ENCODE data around the gene LEMD2. TPM values are rescaled to one million over a fixed set of nuclear protein-coding genes. Genes with fewer than 3 reads are reported as not detected.

Gene LEMD2
- total RNA-seq, 2 experiments from 2014 or later = 64.0 to 66.3 TPM

DNA sequence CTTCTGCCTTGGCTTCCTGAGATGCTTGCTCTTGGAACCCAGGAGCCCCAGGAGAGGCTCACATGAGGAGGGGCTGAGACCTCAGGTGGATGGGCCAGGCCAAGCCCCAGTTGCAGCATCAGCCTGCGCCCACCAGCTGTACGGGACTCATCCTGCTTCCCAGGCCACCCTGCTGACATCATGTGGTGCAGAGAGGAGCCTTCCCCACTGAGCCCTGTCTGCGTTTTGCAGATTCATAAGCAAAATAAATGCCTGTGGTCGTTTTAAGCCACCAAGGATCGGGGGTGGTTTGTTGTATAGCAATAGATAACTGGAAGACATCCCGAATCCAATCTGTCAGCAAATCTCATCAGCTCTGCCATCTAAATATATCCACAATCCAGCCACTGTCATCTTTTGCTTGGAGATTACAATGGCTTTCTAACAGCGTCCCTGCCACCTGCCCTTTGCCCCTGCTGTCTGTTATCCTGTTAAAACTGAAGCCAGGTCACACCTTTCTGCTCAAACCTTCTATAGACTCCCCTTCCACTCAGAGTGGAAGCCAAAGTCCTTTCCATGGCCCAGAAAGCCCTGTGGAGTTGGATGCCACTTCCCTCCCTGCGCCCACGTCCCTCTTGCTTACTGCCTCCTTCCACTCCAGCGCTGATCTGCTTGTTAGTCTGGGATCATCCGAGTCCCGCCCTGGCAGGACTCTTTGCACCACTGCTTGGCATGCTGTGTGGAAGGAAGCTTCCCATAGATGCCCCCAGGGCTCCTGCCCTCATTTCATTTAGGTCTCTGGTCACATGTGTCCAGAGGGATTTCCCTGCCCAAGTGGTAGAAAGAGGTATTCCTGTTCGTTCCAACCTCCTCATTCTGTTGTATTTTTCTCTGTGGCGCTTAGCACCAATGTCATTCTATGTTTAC, 38.9 kb upstream of the LEMD2 start:
- no peaks in the 10 kb centered on the region for H3K9me3 Mint-ChIP-seq
- H3K27me3 Mint-ChIP-seq (ENCODE audit: low read depth) = no peaks in the 10 kb centered on the region
- intact Hi-C loops (cut with micrococcal nuclease) = no loop called here
- no peaks in the 10 kb centered on the region for H3K36me3 Mint-ChIP-seq (ENCODE audit: low read depth)
- no peak for DNase-seq
- H3K4me3 Mint-ChIP-seq = no peak overlapping the region
- CTCF ChIA-PET = interaction anchor here (1.7 kb wide), 1 partner anchor 56 kb away, joined by 3 read pairs; no protein-coding TSS in a partner anchor
- H3K4me1 Mint-ChIP-seq (ENCODE audit: low read depth) = no peaks in the 10 kb centered on the region
- no peak overlapping the region for H3K27ac Mint-ChIP-seq

DNA sequence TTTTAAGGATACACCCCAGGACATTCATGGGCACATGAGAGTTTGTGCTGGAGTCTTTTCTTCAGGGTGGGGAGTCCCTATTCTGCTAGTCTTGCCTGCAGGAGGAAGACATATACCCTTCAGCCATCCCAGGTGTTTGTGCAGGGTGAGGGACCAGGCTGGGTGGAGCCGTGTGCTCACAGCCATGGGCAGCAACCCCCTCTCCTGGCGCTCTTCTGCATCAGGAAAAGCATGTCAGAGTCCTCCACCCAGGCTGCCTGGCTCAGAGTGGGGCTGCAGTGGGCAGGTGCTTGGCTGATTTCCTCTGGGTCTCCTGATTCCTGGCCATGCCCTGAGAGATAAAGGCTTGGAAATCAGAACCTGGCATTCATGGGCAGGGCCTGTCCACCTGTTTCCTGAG, 37.6 kb upstream of the LEMD2 start:
- CTCF ChIA-PET = interaction anchor here (1.7 kb wide), 1 partner anchor 55 kb away, joined by 3 read pairs; no protein-coding TSS in a partner anchor
- DNase-seq = no peak
- intact Hi-C loops (cut with micrococcal nuclease) = no loop called here
- no peaks in the 10 kb centered on the region for H3K27me3 Mint-ChIP-seq (ENCODE audit: low read depth)
- H3K36me3 Mint-ChIP-seq (ENCODE audit: low read depth) = no peaks in the 10 kb centered on the region
- H3K27ac Mint-ChIP-seq = no peak overlapping the region
- H3K9me3 Mint-ChIP-seq = no peaks in the 10 kb centered on the region
- no peak overlapping the region for H3K4me3 Mint-ChIP-seq
- H3K4me1 Mint-ChIP-seq (ENCODE audit: low read depth) = no peaks in the 10 kb centered on the region

DNA sequence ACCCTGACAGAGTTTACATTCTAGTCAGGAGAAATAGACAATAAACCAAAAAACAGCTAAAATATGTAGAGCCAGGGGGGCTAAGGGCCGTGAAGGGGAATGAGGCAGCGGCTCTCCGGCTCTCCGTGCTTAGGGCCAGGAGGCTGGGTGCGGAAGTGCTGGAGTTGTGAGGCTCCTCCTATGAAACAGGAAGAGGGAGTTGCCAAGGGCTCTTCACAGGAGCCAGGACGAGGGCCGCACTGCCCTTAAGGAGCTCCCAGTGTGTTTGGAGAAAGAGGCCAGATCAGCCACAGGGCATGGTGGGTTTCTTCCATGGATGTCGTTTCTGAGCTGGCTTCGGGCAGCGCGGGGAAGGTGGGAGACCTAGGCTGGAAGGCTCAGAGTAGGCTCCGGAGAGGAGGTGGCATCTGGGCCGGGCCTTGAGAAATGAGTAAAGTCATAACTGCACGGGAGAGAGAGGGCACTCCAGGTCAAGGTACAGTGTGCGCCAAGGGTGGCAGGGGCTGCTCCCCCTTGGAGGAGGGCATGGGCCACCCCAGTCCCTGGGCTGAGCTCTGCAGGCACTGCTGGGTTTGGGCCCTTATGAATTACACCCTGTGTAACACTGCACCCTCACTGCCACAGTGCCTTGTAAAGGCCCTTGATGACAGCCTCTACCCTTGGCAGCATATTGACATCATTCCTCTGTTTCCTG, 35.7 kb upstream of the LEMD2 start:
- H3K36me3 Mint-ChIP-seq (ENCODE audit: low read depth) = no peaks in the 10 kb centered on the region
- CTCF ChIA-PET = no interaction called here
- no peak overlapping the region for H3K27ac Mint-ChIP-seq
- no peak for DNase-seq
- intact Hi-C loops (cut with micrococcal nuclease) = no loop called here
- no peaks in the 10 kb centered on the region for H3K9me3 Mint-ChIP-seq
- H3K4me3 Mint-ChIP-seq = no peak overlapping the region
- H3K4me1 Mint-ChIP-seq (ENCODE audit: low read depth) = no peaks in the 10 kb centered on the region
- H3K27me3 Mint-ChIP-seq (ENCODE audit: low read depth) = no peaks in the 10 kb centered on the region

DNA sequence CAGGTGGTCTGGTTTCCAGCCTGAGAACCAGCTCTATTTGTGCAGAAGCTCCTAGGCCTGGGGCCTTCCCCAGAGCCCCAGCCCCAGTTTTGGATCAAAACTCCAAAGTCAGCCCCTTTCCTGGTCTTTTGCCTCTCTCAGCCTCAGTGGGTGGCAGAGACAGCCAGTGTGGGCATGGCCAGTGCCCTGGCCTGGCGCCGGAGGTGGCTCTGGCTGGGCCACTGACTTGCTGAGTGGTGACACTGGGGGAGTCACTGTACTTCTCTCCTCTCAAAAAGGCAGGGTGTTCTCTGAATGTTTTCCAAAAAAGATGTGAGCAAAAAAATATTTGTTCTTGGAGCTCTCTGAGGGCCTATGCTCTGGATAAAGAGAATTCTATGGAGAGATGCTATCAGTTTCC, 34.9 kb upstream of the LEMD2 start:
- no peak overlapping the region for H3K4me3 Mint-ChIP-seq
- intact Hi-C loops (cut with micrococcal nuclease) = no loop called here
- no peaks in the 10 kb centered on the region for H3K36me3 Mint-ChIP-seq (ENCODE audit: low read depth)
- H3K4me1 Mint-ChIP-seq (ENCODE audit: low read depth) = no peaks in the 10 kb centered on the region
- no peaks in the 10 kb centered on the region for H3K27me3 Mint-ChIP-seq (ENCODE audit: low read depth)
- CTCF ChIA-PET = no interaction called here
- DNase-seq = no peak
- H3K27ac Mint-ChIP-seq = no peak overlapping the region
- H3K9me3 Mint-ChIP-seq = no peaks in the 10 kb centered on the region

DNA sequence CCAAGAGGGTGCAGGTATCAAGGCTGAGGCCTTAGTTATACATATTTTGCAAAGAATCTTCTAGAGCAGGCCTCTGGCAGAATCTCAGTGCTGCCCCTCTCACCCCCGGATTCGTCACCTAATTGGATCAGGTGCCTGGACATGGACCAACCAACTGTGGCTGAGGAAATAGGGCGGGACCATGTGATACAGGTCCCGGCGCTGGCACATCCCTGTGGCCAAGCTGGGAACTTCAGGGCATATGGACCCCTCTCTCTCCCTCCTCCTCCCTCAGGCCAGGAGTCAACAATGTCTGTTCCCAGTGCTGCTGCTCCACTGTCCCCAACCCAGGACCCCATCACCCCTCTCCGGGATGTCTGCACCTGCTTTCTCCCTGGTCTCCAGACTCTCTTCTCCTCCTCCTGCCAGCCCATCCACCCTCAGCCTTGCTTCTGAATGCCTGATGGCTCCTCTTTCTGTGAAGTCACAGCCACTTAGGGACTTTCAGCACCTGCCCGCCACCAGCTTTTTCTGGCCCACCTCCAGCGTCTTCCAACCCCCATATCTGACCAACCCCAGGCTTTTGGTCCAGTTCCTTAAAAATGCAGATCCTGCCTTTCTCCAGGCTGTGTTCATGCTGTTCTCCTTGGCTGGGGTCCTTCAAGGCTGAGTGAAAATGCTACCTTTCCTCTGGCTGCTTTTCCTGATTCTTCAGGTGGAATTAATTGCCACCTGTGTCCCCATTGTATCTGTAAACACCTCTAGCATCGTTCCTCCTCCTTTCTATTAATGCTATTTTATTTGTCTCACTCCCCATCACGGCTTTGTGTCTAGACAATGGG, 33.9 kb upstream of the LEMD2 start:
- no peaks in the 10 kb centered on the region for H3K36me3 Mint-ChIP-seq (ENCODE audit: low read depth)
- intact Hi-C loops (cut with micrococcal nuclease) = no loop called here
- CTCF ChIA-PET = no interaction called here
- no peak overlapping the region for H3K27ac Mint-ChIP-seq
- H3K9me3 Mint-ChIP-seq = no peaks in the 10 kb centered on the region
- H3K4me3 Mint-ChIP-seq = no peak overlapping the region
- DNase-seq = no peak
- H3K4me1 Mint-ChIP-seq (ENCODE audit: low read depth) = no peaks in the 10 kb centered on the region
- no peaks in the 10 kb centered on the region for H3K27me3 Mint-ChIP-seq (ENCODE audit: low read depth)

DNA sequence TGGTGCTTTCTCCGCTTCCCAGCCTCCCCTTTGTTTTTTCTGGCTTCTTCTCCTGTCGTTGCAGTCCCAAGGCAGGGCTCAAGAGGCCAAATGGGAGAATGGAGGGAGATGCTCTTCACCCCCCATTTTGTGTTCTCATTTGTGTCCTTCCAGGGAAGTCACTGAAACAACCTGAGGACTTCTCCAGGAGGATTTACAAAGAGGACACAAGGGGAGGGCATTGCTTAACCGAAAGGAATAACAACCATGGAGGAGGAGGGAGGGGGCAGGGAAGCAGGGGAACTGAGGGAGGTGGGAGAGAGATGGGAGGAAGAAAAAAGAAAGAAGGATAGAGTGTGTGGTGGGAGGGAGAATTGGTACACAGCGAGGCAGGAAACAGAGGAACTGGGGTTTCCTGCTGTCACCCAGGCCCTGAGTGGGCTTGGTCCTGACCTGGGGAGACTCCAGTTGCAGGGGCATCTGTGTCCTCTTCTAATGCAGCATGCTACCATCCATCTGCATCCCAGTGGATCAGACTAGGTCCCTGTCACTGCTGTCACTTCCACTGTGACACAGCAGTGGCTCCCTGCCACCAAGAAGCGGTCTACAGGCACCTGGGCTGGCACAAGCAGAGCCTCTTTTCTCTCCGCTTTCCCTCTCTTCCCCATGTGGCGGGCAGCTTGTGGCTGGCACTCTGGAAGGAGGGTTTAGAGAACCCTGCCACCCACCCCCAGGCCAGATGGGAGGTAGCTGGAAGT, 32.0 kb upstream of the LEMD2 start:
- intact Hi-C loops (cut with micrococcal nuclease) = no loop called here
- H3K4me1 Mint-ChIP-seq (ENCODE audit: low read depth) = no peaks in the 10 kb centered on the region
- no peak for DNase-seq
- H3K4me3 Mint-ChIP-seq = no peak overlapping the region
- H3K36me3 Mint-ChIP-seq (ENCODE audit: low read depth) = no peaks in the 10 kb centered on the region
- no peaks in the 10 kb centered on the region for H3K27me3 Mint-ChIP-seq (ENCODE audit: low read depth)
- H3K27ac Mint-ChIP-seq = no peak overlapping the region
- H3K9me3 Mint-ChIP-seq = no peaks in the 10 kb centered on the region
- CTCF ChIA-PET = no interaction called here

DNA sequence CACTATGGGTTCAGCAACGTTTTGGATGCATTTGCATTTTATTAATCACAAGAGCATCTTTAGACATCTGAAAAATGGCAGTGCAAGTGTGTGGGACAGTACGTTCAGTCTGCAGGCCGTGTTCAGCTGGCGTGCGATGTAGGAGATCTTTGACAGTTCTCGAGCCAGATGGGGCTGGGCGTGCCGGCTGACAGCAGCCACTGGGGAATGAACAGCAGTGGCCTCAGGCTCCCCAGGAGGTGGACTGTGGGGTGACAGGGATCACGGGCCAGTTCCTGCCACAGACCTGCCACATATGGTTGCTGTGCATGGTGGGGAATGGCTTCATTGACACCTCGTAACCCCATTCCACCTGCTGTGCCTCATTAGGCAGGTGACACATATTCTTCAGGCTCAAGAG, 31.3 kb upstream of the LEMD2 start:
- no peaks in the 10 kb centered on the region for H3K4me1 Mint-ChIP-seq (ENCODE audit: low read depth)
- H3K4me3 Mint-ChIP-seq = no peak overlapping the region
- DNase-seq = no peak
- no peaks in the 10 kb centered on the region for H3K36me3 Mint-ChIP-seq (ENCODE audit: low read depth)
- CTCF ChIA-PET = no interaction called here
- H3K27ac Mint-ChIP-seq = no peak overlapping the region
- peaks cover 3% of the 10 kb centered on the region for H3K27me3 Mint-ChIP-seq (ENCODE audit: low read depth)
- intact Hi-C loops (cut with micrococcal nuclease) = no loop called here
- H3K9me3 Mint-ChIP-seq = no peaks in the 10 kb centered on the region

DNA sequence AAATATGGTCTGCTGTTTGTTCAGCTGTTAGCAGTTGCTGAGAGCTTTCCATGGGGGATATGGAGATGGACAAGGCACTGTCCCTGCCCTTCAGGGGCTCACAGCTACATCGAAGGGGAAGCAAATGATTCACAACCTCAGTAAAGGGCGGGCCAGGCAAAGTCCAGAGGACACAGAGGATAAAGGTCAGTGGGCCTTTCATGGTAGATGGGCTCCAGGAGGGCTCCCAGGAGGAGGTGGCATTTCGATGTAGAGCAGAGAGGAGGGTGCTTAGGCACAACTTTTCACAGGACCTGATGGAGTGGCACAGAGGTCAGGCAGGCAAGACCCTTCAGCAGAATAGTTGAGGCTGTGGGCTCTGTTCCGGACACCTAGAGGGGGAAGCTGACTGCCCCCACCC, 30.1 kb upstream of the LEMD2 start:
- Mint-ChIP-seq H3K27ac (no peak overlapping the region), H3K4me3 (no peak overlapping the region), H3K4me1 (ENCODE audit: low read depth) (no peaks in the 10 kb centered on the region), H3K36me3 (ENCODE audit: low read depth) (no peaks in the 10 kb centered on the region), H3K27me3 (ENCODE audit: low read depth) (peaks cover 7% of the 10 kb centered on the region), H3K9me3 (no peaks in the 10 kb centered on the region)
- intact Hi-C loops (cut with micrococcal nuclease) = no loop called here
- no peak for DNase-seq
- CTCF ChIA-PET = interaction anchor here (0.8 kb wide), 1 partner anchor 76 kb away, joined by 3 read pairs; no protein-coding TSS in a partner anchor

DNA sequence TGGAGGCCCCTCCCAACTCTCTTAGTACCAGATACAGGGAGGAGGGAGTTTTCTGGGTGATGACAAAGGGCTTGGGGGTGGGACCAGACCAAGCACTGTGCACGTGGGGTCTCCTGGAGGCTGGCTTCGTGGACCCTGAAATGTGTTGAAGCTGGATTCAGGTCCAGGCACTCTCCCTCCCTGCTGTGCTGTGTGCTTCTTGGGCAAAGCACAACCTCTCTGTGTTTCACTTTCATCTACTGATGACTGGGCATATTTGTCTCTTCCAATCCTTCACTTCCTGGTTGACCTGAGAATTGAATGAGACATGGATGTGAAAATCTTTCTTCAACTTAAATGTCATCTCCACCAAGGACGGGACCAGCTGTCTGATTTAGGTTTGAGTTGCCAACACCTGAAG, 29.4 kb upstream of the LEMD2 start:
- H3K4me1 Mint-ChIP-seq (ENCODE audit: low read depth) = no peaks in the 10 kb centered on the region
- CTCF ChIA-PET = no interaction called here
- intact Hi-C loops (cut with micrococcal nuclease) = no loop called here
- H3K27me3 Mint-ChIP-seq (ENCODE audit: low read depth) = peaks cover 10% of the 10 kb centered on the region
- DNase-seq = no peak
- H3K36me3 Mint-ChIP-seq (ENCODE audit: low read depth) = no peaks in the 10 kb centered on the region
- H3K9me3 Mint-ChIP-seq = no peaks in the 10 kb centered on the region
- no peak overlapping the region for H3K4me3 Mint-ChIP-seq
- H3K27ac Mint-ChIP-seq = no peak overlapping the region

DNA sequence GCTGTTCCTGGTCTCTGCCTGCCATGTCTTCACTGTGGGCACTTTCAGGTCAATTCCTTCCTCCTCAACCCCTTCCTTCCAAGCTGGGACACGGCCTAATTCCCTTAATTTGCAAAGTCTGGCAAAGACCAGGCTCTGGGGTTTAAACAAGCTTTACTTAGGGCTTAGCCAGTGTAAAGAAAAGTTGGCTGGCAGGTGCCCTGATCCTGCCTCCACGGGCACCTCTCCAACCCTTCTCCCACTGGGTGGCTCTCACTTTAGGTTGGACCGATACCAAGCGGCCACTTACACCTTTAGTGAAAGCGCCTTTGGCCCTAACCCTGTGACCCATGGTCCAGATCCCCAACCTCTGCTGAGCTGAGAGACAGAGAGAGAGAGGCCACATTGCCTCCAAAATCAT, 28.6 kb upstream of the LEMD2 start:
- Mint-ChIP-seq H3K36me3 (ENCODE audit: low read depth) (no peaks in the 10 kb centered on the region), H3K9me3 (no peaks in the 10 kb centered on the region), H3K4me1 (ENCODE audit: low read depth) (no peaks in the 10 kb centered on the region), H3K4me3 (no peak overlapping the region), H3K27ac (no peak overlapping the region), H3K27me3 (ENCODE audit: low read depth) (peaks cover 13% of the 10 kb centered on the region)
- no peak for DNase-seq
- CTCF ChIA-PET = interaction anchor here (0.7 kb wide), 1 partner anchor 16 kb away, joined by 3 read pairs; no protein-coding TSS in a partner anchor
- intact Hi-C loops (cut with micrococcal nuclease) = no loop called here

DNA sequence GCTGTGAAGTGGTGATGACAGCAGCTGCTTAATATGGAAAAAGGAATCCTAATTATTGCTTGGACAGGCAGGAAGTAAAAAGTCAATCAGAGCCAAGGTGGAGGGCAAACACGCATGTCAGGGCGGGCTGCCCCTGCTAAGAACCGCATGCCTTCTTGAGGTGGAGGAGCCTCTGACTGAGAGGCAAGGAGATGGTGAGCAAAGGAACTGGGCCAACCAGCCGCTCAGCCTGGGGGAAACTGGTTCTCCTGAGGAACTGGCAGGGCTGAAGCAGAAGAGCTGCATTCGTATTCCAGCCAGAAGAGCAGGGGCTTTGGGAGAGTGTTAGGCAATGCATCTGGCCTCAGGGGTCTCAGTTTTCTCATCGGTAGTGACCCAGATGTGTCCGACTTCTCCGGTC, 28.0 kb upstream of the LEMD2 start:
- H3K9me3 Mint-ChIP-seq = no peaks in the 10 kb centered on the region
- intact Hi-C loops (cut with micrococcal nuclease) = no loop called here
- H3K36me3 Mint-ChIP-seq (ENCODE audit: low read depth) = no peaks in the 10 kb centered on the region
- H3K4me1 Mint-ChIP-seq (ENCODE audit: low read depth) = no peaks in the 10 kb centered on the region
- DNase-seq = no peak
- H3K4me3 Mint-ChIP-seq = no peak overlapping the region
- CTCF ChIA-PET = no interaction called here
- no peak overlapping the region for H3K27ac Mint-ChIP-seq
- peaks cover 18% of the 10 kb centered on the region for H3K27me3 Mint-ChIP-seq (ENCODE audit: low read depth)

DNA sequence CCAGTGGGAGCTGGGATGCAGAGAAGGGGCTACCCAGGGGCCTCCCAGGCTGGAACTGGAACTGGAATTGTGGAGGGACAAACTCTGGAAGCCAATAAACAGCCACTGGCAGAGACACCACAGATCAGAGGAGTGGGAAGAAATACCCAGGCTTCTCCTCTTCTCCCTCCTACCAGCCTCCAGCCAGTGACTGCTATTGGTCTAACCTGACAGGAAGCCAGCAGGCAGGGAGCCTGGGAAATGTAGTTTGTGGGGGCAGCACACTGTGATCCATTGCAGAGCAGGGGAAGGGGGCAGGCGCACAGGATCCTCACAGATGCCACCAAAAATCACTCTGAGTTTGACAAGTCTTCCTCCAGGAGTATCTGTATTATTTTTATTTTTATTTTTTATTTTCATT, 26.9 kb upstream of the LEMD2 start:
- CTCF ChIA-PET = interaction anchor here (1.2 kb wide), 1 partner anchor 45 kb away, joined by 3 read pairs; no protein-coding TSS in a partner anchor
- H3K27me3 Mint-ChIP-seq (ENCODE audit: low read depth) = peaks cover 22% of the 10 kb centered on the region
- H3K27ac Mint-ChIP-seq = no peak overlapping the region
- H3K36me3 Mint-ChIP-seq (ENCODE audit: low read depth) = no peaks in the 10 kb centered on the region
- no peak overlapping the region for H3K4me3 Mint-ChIP-seq
- no peaks in the 10 kb centered on the region for H3K4me1 Mint-ChIP-seq (ENCODE audit: low read depth)
- intact Hi-C loops (cut with micrococcal nuclease) = no loop called here
- no peak for DNase-seq
- H3K9me3 Mint-ChIP-seq = no peaks in the 10 kb centered on the region

Data from activated naive CD4-positive, alpha-beta T cell treated with anti-CD3 and anti-CD28 coated beads for 36 hours (primary cell).